Smooth muscle cell (in vitro differentiated cells): ENCODE data around the gene NCLN. TPM values are rescaled to one million over a fixed set of nuclear protein-coding genes. Genes with fewer than 3 reads are reported as not detected.
"Not testable (repeated sequence)": the region's sequence is repeated elsewhere in the genome, so short reads cannot be mapped to it uniquely, and the experiment has no call there.

ENCODE experiments used
- DNase-seq: peaks from one replicate; lab custom pipeline; 2025; ENCODE audit not compliant: unreplicated experiment; lab: John Stamatoyannopoulos, UW
- H2AFZ ChIP-seq: fragments of 200-600 bp; sonication (generic); 2 replicates; pipeline ENCODE4 v1.6.0; 2016; ENCODE audit warnings: antibody characterized with exemption, low read depth, mild to moderate bottlenecking
- H3F3A ChIP-seq: fragments of 200-600 bp; sonication (generic); 2 replicates; pipeline ENCODE4 v1.6.0; 2017; ENCODE audit warnings: antibody characterized with exemption, low read depth
- H3K27ac ChIP-seq: fragments of 200-600 bp; sonication (generic); 2 replicates; pipeline ENCODE4 v1.5.1; 2016; ENCODE audit warnings: low read depth, mild to moderate bottlenecking
- H3K27me3 ChIP-seq: fragments of 200-600 bp; sonication (generic); 2 replicates; pipeline ENCODE4 v1.6.1; 2016; ENCODE audit warnings: low read depth, mild to moderate bottlenecking
- H3K36me3 ChIP-seq: fragments of 200-600 bp; sonication (generic); 2 replicates; pipeline ENCODE4 v1.5.1; 2016; ENCODE audit warnings: low read depth
- H3K4me1 ChIP-seq: fragments of 200-600 bp; sonication (generic); 2 replicates; pipeline ENCODE4 v1.5.1; 2016; ENCODE audit warnings: low read depth
- H3K4me2 ChIP-seq: fragments of 200-600 bp; sonication (generic); 2 replicates; pipeline ENCODE4 v1.6.0; 2016; ENCODE audit warnings: mild to moderate bottlenecking
- H3K4me3 ChIP-seq: fragments of 200-600 bp; sonication (generic); 2 replicates; pipeline ENCODE4 v1.5.1; 2016; ENCODE audit warnings: mild to moderate bottlenecking
- H3K79me2 ChIP-seq: fragments of 200-600 bp; sonication (generic); 2 replicates; pipeline ENCODE4 v1.6.0; 2016; ENCODE audit warnings: low read depth, mild to moderate bottlenecking
- H3K9ac ChIP-seq: fragments of 200-600 bp; sonication (generic); 2 replicates; pipeline ENCODE4 v1.6.0; 2016; ENCODE audit warnings: low read depth
- H3K9me3 ChIP-seq: fragments of 200-600 bp; sonication (generic); replicated peaks from 2 replicates; pipeline ENCODE4 v1.5.1; 2016; ENCODE audit warnings: low read depth
- H4K20me1 ChIP-seq: fragments of 200-600 bp; sonication (generic); 2 replicates; pipeline ENCODE4 v1.6.0; 2016; ENCODE audit warnings: low read depth
- WGBS: methylation state at CpG from one replicate; pipeline ENCODE4 v1.1.7; 2016; ENCODE audit warnings: low lambda C conversion rate; 5-methylcytosine and 5-hydroxymethylcytosine counted together
- polyA plus RNA-seq: library from polyadenylated mRNA; unstranded; fragments of >200 nt; fragmentation: Nextera tagmentation; extraction: Ambion mirVana; gene quantifications from 2 replicates; pipeline ENCODE4 v1.2.1, GENCODE V29; 2016
- total RNA-seq: library from RNA; depleted of rRNA; stranded (reverse); fragments of >200 nt; gene quantifications from 2 replicates; pipeline ENCODE4 v1.2.3, GENCODE V29; 2014
- TF ChIP-seq, protein P1 (sequence below): fragments of 200-600 bp; sonication (generic); IDR thresholded peaks from 2 replicates; pipeline ENCODE4 v1.5.1; 2017; ENCODE audit warnings: borderline replicate concordance, mild to moderate bottlenecking, antibody characterized with exemption; ENCODE audit not compliant: insufficient read depth, poor library complexity, severe bottlenecking

NCLN gene
- total and polyA plus RNA-seq, 2 experiments from 2014 or later: 44.5 to 97.4 TPM

- no peak overlapping the region for H3K9ac ChIP-seq
- H2AFZ ChIP-seq: no peak overlapping the region
- no peaks in the 10 kb centered on the region for H3K79me2 ChIP-seq
- WGBS: 88% methylated on average over 4 of the region's 4 CpGs
- H3K4me2 ChIP-seq: no peak overlapping the region
- peaks cover 28% of the 10 kb centered on the region for H3K27me3 ChIP-seq
- no peaks in the 10 kb centered on the region for H3K36me3 ChIP-seq
- H3F3A ChIP-seq: no peaks in the 10 kb centered on the region
- no peak overlapping the region for H3K4me3 ChIP-seq
- TF ChIP-seq, protein P1, sequence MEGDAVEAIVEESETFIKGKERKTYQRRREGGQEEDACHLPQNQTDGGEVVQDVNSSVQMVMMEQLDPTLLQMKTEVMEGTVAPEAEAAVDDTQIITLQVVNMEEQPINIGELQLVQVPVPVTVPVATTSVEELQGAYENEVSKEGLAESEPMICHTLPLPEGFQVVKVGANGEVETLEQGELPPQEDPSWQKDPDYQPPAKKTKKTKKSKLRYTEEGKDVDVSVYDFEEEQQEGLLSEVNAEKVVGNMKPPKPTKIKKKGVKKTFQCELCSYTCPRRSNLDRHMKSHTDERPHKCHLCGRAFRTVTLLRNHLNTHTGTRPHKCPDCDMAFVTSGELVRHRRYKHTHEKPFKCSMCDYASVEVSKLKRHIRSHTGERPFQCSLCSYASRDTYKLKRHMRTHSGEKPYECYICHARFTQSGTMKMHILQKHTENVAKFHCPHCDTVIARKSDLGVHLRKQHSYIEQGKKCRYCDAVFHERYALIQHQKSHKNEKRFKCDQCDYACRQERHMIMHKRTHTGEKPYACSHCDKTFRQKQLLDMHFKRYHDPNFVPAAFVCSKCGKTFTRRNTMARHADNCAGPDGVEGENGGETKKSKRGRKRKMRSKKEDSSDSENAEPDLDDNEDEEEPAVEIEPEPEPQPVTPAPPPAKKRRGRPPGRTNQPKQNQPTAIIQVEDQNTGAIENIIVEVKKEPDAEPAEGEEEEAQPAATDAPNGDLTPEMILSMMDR: no peak
- H3K9me3 ChIP-seq: no peaks in the 10 kb centered on the region
- H3K27ac ChIP-seq: no peak overlapping the region
- H3K4me1 ChIP-seq: no peaks in the 10 kb centered on the region
- no peaks in the 10 kb centered on the region for H4K20me1 ChIP-seq
- no peak for DNase-seq
Measured at GRCh38 chr19:3233116-3233515, 47.4 kb downstream of the NCLN start.

- 75% methylated on average over 4 of the region's 4 CpGs for WGBS
- no peaks in the 10 kb centered on the region for H3F3A ChIP-seq
- no peaks in the 10 kb centered on the region for H3K9me3 ChIP-seq
- H3K27ac ChIP-seq: no peak overlapping the region
- H3K4me1 ChIP-seq: no peaks in the 10 kb centered on the region
- H3K4me3 ChIP-seq: no peak overlapping the region
- DNase-seq: no peak
- H3K9ac ChIP-seq: no peak overlapping the region
- H3K79me2 ChIP-seq: no peaks in the 10 kb centered on the region
- H4K20me1 ChIP-seq: no peaks in the 10 kb centered on the region
- TF ChIP-seq, protein P1: no peak
- H3K4me2 ChIP-seq: no peak overlapping the region
- no peaks in the 10 kb centered on the region for H3K36me3 ChIP-seq
- peaks cover 21% of the 10 kb centered on the region for H3K27me3 ChIP-seq
- no peak overlapping the region for H2AFZ ChIP-seq
Measured at GRCh38 chr19:3233831-3234230, 48.1 kb downstream of the NCLN start.

- no peak overlapping the region for H3K27ac ChIP-seq
Measured at GRCh38 chr19:3234800-3235199, 49.1 kb downstream of the NCLN start.

DNA sequence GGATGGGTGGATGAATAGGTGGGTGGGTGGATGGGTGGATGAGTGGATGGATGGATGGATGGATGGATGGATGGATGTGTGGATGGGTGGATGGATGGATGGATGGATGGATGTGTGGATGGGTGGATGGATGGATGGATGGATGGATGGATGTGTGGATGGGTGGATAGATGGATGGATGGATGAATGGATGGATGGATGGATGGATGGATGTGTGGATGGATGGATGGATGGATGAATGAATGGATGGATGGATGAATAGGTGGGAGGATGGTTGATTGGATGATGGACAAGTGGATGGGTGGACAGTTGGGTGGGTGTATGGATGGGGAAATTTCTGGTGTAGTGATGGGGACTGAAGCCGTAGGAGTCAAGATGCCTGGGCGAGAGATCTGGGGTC is 49.9 kb downstream of the NCLN start:
- not testable (repeated sequence) for H3K4me1 ChIP-seq, H4K20me1 ChIP-seq, H3K9ac ChIP-seq, H3K4me3 ChIP-seq, H2AFZ ChIP-seq, H3K27ac ChIP-seq, H3F3A ChIP-seq, DNase-seq, H3K4me2 ChIP-seq, H3K9me3 ChIP-seq, H3K79me2 ChIP-seq, H3K27me3 ChIP-seq, H3K36me3 ChIP-seq
- 83% methylated on average over 2 of the region's 2 CpGs for WGBS

More at GRCh38 chr19:3234800-3235199, 49.1 kb downstream of the NCLN start:
- Histone ChIP-seq H4K20me1 (no peaks in the 10 kb centered on the region), H3K9ac (no peak overlapping the region), H2AFZ (no peak overlapping the region), H3K79me2 (no peaks in the 10 kb centered on the region), H3K4me3 (no peak overlapping the region), H3K36me3 (no peaks in the 10 kb centered on the region), H3F3A (no peaks in the 10 kb centered on the region), H3K27me3 (peaks cover 12% of the 10 kb centered on the region), H3K4me2 (no peak overlapping the region), H3K4me1 (no peaks in the 10 kb centered on the region), H3K9me3 (no peaks in the 10 kb centered on the region)
- 61% methylated on average over 8 of the region's 9 CpGs for WGBS
- TF ChIP-seq, protein P1: no peak
- no peak for DNase-seq
